RWPE1 (cell line): ENCODE results near the gene INPP4A.

ENCODE experiments used
- CTCF ChIA-PET: fragments of 350-600 bp; sonication (Branson Sonifier 250); formaldehyde crosslinking; extraction: SDS; loops from one replicate; lab custom pipeline; 2021; lab: Yijun Ruan, JAX
- POLR2A ChIA-PET: fragments of 400-600 bp; formaldehyde crosslinking; extraction: SDS; loops from one replicate; lab custom pipeline; 2020; ENCODE audit warnings: antibody characterized with exemption; ENCODE audit not compliant: low non-redundant PET; lab: Yijun Ruan, JAX
- DNase-seq: peaks from one replicate; pipeline ENCODE4 v3.0.0; 2012; ENCODE audit warnings: low spot score
- H3K27ac ChIP-seq: fragments of 450-650 bp; 2 replicates; pipeline ENCODE4 v1.5.1; 2017
- TF ChIP-seq, protein P1 (sequence below): fragments of 450-650 bp; conservative IDR thresholded peaks from 2 replicates; pipeline ENCODE4 v1.5.1; 2017; ENCODE audit warnings: low read depth, mild to moderate bottlenecking

The INPP4A gene

DNA sequence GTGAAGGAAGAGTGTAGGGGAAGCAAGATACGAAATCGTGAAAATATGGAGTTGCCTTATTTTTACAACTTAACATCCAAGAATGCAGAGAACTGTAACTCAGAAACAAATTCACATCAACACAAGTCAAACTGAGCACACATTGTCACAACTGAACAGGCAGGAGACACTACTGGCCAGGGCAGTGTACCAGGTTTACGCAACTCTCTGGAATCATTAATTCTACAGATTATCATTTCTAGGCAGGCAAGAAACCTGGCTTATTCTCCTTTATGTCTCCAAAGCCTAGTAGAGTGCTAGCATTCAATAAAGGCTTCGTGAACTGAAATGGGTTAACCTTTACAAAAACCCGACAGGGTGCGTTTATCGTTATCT, 163.1 kb downstream of the INPP4A start:
- H3K27ac ChIP-seq = peak overlapping the region; percentile 81
- no peak for DNase-seq
- POLR2A ChIA-PET = no interaction called here
- TF ChIP-seq, protein P1, sequence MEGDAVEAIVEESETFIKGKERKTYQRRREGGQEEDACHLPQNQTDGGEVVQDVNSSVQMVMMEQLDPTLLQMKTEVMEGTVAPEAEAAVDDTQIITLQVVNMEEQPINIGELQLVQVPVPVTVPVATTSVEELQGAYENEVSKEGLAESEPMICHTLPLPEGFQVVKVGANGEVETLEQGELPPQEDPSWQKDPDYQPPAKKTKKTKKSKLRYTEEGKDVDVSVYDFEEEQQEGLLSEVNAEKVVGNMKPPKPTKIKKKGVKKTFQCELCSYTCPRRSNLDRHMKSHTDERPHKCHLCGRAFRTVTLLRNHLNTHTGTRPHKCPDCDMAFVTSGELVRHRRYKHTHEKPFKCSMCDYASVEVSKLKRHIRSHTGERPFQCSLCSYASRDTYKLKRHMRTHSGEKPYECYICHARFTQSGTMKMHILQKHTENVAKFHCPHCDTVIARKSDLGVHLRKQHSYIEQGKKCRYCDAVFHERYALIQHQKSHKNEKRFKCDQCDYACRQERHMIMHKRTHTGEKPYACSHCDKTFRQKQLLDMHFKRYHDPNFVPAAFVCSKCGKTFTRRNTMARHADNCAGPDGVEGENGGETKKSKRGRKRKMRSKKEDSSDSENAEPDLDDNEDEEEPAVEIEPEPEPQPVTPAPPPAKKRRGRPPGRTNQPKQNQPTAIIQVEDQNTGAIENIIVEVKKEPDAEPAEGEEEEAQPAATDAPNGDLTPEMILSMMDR = no peak
- CTCF ChIA-PET = interaction anchor here (0.5 kb wide), 1 partner anchor 128 kb away, joined by 3 read pairs; no protein-coding TSS in a partner anchor

- peak; percentile 92 for DNase-seq
- CTCF ChIA-PET = interaction anchor here (0.5 kb wide), 1 partner anchor 129 kb away, joined by 3 read pairs; no protein-coding TSS in a partner anchor
- POLR2A ChIA-PET = no interaction called here
- H3K27ac ChIP-seq = peak within 1 kb of the TSS; percentile 81
- TF ChIP-seq, protein P1 = no peak
These were observed 163.7 kb downstream of the INPP4A start, which contains the start of the genes COA5 and UNC50 for GRCh38 chr2:98608116-98608961. Gene COA5, minus strand, starts transcription at chr2:98608512. Its CDS starts 107 bp downstream, at chr2:98608405. Gene UNC50, plus strand, starts transcription at chr2:98608589. Its CDS starts 1,171 bp downstream, at chr2:98609760.

GRCh38 chr2:98608962-98609604, 164.4 kb downstream of the INPP4A start:
- TF ChIP-seq, protein P1 = no peak
- peak overlapping the region; percentile 81 for H3K27ac ChIP-seq
- POLR2A ChIA-PET = no interaction called here
- DNase-seq = no peak
- CTCF ChIA-PET = interaction anchor here (0.5 to 0.7 kb wide), 2 partner anchors 122 to 1388 kb away, joined by 3 to 4 read pairs; partner anchors contain the start of gene MGAT4A

DNA sequence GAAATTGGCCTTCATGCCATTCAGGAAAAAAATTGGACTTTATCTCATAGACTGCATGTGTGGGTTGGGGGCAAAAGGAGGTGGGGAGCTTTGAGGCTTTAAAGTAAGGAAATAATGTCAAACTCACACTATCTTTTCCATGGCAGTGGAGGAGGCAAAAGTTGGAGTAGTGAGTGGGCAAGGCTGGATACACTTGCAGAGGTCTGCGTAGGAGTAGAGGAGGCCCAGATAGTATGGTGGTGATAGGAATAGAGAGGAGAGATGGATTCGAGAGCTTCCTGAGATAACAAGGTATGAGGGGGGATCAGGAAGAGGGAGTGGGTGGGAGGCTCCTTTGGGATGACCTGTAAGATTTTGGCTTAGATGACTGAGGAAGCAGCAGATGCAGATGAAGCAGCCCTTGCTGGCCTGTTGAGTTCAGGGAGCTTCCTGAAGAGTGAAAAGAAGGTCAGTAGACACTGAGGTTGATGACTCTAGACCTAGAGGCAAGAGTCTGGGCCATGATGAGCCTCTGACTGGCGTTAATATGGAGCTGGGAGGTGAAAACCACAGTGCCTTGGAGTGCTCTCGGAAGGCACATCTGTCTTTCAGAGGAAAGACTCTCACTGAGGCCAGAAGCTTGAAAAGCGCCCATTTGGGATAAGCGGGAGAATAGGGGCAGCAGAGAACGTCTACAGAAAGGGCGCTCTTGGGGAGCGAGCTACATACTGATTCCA, 169.5 kb downstream of the INPP4A start:
- CTCF ChIA-PET = no interaction called here
- no peak overlapping the region for H3K27ac ChIP-seq
- TF ChIP-seq, protein P1 = no peak
- POLR2A ChIA-PET = no interaction called here
- no peak for DNase-seq

DNA sequence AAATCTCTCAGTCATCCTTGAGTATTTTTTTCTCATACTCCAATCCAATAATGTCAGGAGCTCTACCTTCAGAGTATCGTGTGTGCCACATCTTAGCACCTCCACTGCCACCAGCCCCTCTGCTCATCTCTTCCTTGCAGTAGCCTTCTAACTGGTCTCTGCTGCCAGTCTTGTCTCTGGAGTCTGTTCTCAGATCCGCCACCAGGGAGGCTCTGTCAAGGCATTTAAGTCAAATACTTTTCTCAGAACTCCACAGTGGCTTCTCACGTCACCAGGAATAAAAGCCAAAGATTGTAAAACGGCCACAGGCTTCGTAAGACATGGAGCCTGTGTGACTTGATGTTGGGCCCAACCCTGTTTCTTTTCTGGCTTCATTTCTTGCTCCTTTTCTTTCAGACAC, 170.8 kb downstream of the INPP4A start:
- POLR2A ChIA-PET = no interaction called here
- TF ChIP-seq, protein P1 = no peak
- no peak overlapping the region for H3K27ac ChIP-seq
- no peak for DNase-seq
- CTCF ChIA-PET = no interaction called here

GRCh38 chr2:98617149-98617548, 172.5 kb downstream of the INPP4A start:
- no peak for DNase-seq
- no peak overlapping the region for H3K27ac ChIP-seq
- TF ChIP-seq, protein P1 = no peak
- CTCF ChIA-PET = no interaction called here
- POLR2A ChIA-PET = no interaction called here
